Fibroblast of mammary gland (primary cell): Measurements from ENCODE around the gene CTDP1.

Source experiments
- DNase-seq: peaks from one replicate; pipeline ENCODE4 v3.0.0-alpha.2; 2010; ENCODE audit warnings: low read depth
- H3K4me3 ChIP-seq: 2 replicates; pipeline ENCODE4 v1.5.1; 2011; ENCODE audit warnings: low read depth, mild to moderate bottlenecking, low read length, moderate library complexity; ENCODE audit not compliant: control insufficient read depth
- TF ChIP-seq, protein P1 (sequence below): conservative IDR thresholded peaks from 2 replicates; pipeline ENCODE4 v1.5.1; 2011; ENCODE audit warnings: low read depth, low read length, inconsistent platforms; ENCODE audit not compliant: control insufficient read depth, insufficient read depth

CTDP1 gene

DNA sequence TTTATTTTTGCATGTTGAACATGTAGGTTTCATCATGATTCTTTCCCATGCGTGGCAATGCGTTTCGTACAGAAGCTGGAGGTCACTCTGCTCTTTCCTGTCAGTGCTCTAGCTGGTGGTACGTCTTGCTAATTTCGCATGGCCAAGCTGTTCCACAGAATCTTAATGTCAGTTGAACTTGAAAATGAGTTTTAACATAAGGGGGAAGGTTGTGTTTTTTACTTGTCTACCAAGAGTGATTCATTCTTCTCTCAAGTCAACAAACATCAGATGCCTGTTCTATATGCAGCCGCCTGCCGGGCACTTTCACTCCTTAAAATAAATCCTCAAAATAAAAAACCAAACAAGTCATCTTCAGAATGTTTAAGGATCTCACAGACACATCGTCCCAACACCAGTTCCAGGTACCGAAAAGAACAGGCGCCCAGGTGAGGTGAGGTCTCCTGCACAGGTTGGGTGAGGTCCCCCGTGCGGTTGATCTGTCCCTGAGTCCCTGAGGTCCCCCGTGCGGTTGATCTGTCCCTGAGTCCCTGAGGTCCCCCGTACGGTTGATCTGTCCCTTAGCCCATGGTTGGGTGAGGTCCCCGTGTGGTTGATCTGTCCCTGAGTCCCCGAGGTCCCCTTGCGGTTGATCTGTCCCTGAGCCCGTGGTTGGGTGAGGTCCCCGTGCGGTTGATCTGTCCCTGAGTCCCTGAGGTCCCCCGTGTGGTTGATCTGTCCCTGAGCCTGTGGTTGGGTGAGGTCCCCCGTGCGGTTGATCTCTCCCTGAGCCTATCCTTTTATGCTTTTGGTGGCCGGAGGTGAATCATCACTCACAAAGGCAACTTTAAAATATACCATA is 61.1 kb downstream of the CTDP1 start:
- DNase-seq: no peak
- no peak overlapping the region for H3K4me3 ChIP-seq
- TF ChIP-seq, protein P1, sequence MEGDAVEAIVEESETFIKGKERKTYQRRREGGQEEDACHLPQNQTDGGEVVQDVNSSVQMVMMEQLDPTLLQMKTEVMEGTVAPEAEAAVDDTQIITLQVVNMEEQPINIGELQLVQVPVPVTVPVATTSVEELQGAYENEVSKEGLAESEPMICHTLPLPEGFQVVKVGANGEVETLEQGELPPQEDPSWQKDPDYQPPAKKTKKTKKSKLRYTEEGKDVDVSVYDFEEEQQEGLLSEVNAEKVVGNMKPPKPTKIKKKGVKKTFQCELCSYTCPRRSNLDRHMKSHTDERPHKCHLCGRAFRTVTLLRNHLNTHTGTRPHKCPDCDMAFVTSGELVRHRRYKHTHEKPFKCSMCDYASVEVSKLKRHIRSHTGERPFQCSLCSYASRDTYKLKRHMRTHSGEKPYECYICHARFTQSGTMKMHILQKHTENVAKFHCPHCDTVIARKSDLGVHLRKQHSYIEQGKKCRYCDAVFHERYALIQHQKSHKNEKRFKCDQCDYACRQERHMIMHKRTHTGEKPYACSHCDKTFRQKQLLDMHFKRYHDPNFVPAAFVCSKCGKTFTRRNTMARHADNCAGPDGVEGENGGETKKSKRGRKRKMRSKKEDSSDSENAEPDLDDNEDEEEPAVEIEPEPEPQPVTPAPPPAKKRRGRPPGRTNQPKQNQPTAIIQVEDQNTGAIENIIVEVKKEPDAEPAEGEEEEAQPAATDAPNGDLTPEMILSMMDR: no peak

DNA sequence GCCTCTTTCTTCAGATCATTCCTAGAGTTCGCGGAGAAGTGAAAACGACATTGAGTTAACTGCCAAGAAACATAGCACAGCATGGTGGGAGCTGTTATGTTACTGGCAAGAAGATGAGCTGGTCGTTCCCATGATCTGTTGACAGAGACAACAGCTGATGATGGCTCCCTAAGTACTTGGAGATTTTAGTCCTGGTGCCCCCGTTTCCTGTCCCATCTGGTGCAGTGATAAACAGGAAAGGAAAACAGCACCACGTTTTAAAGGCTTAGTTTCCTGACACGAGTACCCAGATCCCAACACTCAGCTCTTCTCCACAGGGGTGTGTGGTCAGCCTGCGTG is 61.7 kb downstream of the CTDP1 start:
- DNase-seq: no peak
- TF ChIP-seq, protein P1: no peak
- H3K4me3 ChIP-seq: no peak overlapping the region

DNA sequence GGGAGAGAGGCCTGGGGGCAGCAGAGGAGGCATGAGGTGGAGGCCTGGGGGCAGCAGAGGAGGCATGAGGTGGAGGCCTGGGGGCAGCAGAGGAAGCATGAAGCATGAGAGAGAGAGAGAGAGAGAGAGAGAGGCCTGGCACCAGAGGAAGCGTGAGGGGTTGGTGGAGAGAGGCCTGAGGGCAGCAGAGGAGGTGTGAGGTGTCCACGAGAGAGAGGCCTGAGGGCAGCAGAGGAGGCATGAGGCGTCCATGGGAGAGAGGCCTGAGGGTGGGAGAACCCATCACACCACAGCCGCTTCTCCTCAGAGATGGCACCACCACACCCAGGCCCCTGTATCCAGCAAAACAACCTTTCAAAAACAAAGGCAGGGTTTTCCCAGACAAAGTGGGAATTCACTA is 62.5 kb downstream of the CTDP1 start:
- DNase-seq: no peak
- TF ChIP-seq, protein P1: no peak
- no peak overlapping the region for H3K4me3 ChIP-seq

DNA sequence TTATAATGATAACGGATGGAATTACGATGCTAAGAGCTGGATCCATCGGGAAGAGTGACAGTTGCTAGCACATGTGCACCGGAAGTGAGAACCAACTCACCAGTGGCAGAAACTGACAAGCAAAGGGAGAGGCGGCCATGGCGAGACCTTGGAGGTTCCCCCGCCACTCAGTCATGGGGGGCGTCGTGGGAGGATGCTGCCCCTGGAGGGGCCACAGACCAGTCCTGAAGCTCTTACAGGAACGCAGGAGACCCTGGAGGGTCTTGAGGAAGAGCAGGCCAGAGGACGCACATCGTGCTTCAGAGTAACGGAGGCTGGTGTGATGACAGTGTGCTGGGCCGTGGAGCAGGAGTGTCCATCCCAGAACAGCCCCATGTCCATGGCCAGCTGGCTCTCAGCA is 65.0 kb downstream of the CTDP1 start:
- H3K4me3 ChIP-seq: no peak overlapping the region
- TF ChIP-seq, protein P1: no peak
- DNase-seq: no peak

DNA sequence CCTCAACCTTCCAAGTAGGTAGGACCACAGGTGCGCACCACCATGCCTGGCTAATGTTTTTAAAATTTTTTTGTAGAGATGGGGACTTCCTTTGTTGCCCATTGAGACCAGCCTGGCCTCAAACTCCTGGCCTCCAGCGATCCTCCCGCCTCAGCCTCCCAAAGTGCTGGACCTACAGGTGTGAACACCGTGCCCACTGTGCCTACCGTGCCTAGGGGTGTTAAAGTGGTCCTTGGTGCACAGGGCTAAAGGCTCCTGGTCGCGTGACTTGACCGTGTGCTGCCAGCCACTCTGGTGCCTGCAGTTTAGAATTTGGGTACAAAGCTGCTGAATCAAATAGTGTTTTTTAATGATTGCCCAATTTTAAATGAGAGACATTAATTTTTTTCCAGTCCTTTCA is 67.1 kb downstream of the CTDP1 start:
- TF ChIP-seq, protein P1: no peak
- no peak overlapping the region for H3K4me3 ChIP-seq
- DNase-seq: no peak

- no peak overlapping the region for H3K4me3 ChIP-seq
Observed at GRCh38 chr18:79747156-79747845, 67.7 kb downstream of the CTDP1 start.

More at GRCh38 chr18:79747156-79747845, 67.7 kb downstream of the CTDP1 start:
- TF ChIP-seq, protein P1: no peak
- DNase-seq: no peak
